Measurements from ENCODE around the gene HOTAIR.

- TF ChIP-seq CTCF (IDR thresholded peaks at IDR 0.05), result no peak
- no peak for TF ChIP-seq POLR2A (IDR thresholded peaks at IDR 0.05)
Measured at GRCh38 chr12:54010972-54011664, 36.4 kb upstream of the HOTAIR start.
